GM19099 (cell line): ENCODE measurements around the gene CLIC6.

Source experiments
- POLR2A ChIP-seq: IDR thresholded peaks from 3 replicates; pipeline ENCODE4 v1.6.1; 2011; ENCODE audit warnings: low read depth; ENCODE audit not compliant: insufficient read length; ENCODE audit errors: extremely low read depth

CLIC6 gene

GRCh38 chr21:34698270-34699015, 29.6 kb downstream of the CLIC6 start:
- no peak for TF ChIP-seq POLR2A

GRCh38 chr21:34700605-34701004, 31.8 kb downstream of the CLIC6 start:
- no peak for TF ChIP-seq POLR2A

- TF ChIP-seq POLR2A: no peak
These were observed 32.9 kb downstream of the CLIC6 start for GRCh38 chr21:34701726-34702125.

DNA sequence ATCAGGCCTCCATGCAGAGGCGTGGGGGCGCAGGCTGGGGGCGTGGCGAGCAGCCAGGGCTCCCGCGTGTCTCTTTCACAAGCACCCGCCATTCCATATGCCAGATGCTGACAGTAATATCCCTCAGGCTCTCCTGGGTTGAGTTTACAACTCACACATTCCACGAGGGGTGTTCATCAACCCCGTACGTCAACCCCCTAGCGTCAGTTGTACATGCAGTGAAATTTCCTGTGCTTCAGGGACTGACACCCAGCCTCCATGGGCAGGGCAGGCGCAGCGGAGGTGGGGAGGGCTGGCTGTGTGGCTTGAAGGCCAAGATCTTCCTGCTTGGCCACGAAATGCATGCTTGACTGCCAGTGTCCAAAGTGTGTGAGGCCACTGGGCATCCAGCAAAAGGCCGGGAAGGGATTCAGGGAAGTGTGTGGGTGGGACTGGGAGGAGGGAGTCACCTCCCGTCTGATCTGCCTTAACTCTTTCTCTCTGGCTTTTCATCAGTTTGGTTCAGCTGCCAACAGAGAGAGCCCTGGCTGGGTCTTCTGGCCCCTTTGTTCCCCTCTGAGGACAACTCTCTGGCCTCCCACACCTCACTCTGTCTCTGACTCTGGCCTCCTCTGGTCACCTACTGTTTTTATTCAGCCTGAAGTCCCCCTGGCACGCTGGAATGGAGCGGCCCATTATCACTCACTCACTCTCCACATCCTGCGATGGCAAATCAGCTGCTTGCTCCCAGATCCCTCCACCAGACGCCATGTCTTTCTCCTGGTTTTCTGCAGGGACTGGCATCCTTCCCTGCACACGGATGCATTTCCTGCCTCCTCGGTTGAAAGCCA, 33.8 kb downstream of the CLIC6 start:
- TF ChIP-seq POLR2A: no peak

DNA sequence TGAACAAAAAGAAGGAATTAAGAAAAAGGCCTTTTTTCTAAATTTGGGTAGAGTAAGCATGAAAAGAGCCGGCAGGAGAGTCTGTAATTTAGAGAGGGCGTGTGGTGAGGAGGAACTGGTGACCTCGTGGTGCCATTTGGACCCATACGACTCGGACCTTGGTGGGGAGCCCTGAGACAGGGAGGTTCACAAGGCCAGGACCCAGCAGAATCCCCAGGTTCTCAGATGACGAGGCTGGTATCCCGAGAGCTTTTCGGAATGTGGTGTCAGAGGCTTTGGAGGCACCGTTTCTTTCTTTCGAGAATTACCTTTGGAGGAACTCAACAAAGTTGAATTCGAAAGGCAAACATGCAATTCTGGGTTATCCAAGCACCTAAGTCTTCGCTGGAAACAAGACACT, 34.8 kb downstream of the CLIC6 start:
- no peak for TF ChIP-seq POLR2A

- TF ChIP-seq POLR2A: no peak
These were observed 35.3 kb downstream of the CLIC6 start for GRCh38 chr21:34704119-34704518.

DNA sequence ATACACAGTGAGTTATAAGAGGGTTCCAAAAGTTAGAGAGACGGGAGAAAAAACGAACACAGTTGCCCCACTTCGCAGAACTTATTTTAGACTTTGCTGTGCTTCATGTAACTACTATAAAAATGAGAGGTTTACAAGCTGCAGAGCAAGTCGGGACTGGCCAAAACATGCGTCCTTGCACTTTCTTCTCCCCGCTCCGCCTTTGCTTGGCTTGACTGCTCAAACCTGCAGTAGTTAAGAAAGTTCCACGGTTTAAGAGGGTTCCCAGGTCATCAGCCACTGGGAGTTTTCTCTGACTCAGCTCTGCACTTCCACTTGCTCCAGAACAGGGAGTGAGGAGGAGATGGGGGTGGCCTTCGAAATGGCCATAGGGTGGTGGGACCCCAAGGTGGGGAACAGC, 36.2 kb downstream of the CLIC6 start:
- no peak for TF ChIP-seq POLR2A

DNA sequence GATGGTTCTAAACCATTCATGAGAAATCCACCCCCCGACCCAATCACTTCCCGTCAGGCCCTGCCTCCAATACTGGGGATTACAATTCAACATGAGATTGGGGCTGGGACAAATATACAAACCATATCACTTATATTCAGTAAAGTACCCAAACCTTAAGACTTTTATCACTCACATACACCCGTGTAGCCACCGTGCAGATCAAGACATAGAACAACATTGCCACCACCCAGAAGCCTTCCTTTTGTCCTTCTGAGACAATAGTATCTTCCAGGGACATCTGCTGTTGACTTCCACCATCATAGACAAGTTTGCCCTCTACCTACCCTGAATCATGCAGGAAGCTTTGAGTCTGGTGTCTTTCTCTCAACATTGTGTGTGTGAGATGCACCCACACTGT, 37.5 kb downstream of the CLIC6 start:
- TF ChIP-seq POLR2A: no peak

- no peak for TF ChIP-seq POLR2A
These were observed 39.1 kb downstream of the CLIC6 start for GRCh38 chr21:34707876-34708325.

- no peak for TF ChIP-seq POLR2A
These were observed 44.8 kb downstream of the CLIC6 start for GRCh38 chr21:34713621-34714020.

DNA sequence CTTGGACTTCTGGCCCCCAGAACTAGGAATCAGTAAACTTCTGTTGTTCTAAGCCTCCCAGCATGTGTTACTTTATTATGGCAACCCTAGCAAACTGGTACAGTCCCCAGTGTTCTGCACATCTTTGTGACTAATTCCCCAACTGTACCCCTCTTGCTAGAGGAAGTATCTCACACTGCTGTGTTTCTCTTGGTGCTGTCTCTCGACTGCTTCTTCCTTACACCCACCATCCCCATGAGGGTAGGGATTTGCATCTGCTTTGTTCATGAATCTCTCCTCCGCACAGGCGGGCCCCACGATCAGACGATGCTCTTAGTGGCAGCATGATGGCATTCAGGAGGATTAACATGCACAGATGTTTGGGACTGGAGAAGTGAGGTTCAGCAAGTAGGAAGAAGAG, 46.7 kb downstream of the CLIC6 start:
- no peak for TF ChIP-seq POLR2A

DNA sequence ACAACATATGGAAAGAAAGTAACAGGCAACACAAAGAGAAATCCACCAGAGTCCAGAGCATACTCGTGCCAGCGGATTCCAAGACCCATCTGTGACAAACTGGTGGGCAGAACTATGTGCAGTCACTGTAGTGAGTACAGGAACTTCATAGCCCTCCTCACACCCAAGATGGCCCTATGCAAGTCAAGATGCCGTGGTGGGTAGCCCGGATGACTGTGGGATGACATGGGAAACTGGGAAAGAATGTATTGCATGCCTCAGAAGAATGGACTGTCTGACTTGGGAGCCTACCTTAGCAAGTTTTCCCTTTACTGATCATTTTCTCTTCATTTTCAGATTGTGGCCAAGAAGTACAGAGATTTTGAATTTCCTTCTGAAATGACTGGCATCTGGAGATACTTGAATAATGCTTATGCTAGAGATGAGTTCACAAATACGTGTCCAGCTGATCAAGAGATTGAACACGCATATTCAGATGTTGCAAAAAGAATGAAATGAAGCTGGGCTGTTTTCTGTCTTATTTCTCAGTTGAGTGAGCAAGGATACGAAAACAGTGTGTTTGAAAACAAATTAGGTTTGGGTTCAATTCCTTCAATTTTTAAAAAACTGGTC, 47.3 kb downstream of the CLIC6 start:
- TF ChIP-seq POLR2A: no peak

- TF ChIP-seq POLR2A: no peak
These were observed 54.0 kb downstream of the CLIC6 start for GRCh38 chr21:34722684-34723300.

DNA sequence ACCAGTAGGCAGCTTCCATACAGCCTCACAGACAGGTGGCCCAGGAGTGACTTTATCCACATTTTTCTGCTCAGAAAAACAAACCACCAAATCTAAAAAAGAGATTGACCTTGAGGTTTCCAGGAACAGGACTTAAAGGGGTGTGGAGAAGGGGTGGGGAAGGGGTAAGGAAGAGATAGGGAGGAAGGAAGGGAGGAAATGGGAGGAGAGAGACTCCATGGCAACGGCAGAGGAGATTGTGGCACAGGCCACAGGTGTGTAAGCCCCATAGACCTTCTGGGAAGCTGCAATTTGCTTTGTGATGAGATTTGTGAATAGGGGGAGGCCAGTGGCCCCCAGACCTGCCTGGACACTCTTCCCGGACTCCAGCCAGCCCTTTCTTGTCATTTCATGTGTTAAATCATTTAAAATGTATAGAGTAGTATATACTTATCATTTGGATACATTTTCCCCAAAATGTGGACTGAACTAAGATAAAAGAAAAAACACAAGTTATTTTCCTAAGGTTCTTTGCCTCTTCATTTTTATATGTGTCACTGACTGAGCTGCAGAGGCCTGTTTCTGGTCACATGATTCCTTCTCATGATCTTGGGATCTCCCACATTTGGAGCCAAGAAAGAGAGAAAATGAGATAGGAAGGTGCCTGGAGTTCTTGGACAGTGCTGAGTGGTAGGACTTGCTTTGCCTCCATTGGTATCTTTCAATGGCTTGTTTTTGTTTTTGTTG, 55.5 kb downstream of the CLIC6 start:
- TF ChIP-seq POLR2A: no peak

DNA sequence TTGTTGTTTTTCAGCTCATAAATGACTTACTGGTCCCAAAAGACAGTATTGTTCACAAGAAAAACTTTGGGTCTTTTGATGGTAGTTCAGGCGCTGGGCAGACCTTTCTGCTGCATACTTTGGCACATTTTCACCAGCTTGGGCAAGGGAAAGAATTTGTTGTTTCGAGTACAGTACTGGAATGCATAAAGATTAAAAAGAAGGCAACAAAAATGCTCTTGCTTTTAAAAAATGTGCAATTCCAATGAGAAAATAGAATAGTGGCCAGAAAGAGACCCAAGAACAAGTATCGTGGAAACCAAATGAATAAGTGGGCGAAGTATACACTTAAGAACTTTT, 56.0 kb downstream of the CLIC6 start:
- TF ChIP-seq POLR2A: no peak

- no peak for TF ChIP-seq POLR2A
These were observed 58.0 kb downstream of the CLIC6 start for GRCh38 chr21:34726627-34727337.
